Right hindlimb (tissue), 1 donor: ENCODE measurements around the gene ITIH3.
"Not testable (repeated sequence)": the region's sequence is repeated elsewhere in the genome, so short reads cannot be mapped to it uniquely, and the experiment has no call there.

Source experiments
- DNase-seq: peaks from one replicate; pipeline ENCODE4 v3.0.0-alpha.2; 2018

The ITIH3 gene

GRCh38 chr3:52794612-52795099, at the start of gene ITIH3:
ITIH3 (plus strand) TSS chr3:52794796; CDS start chr3:52794804, 8 bp downstream.
- DNase-seq: no peak

- DNase-seq: no peak
Observed at GRCh38 chr3:52752045-52752660, 42.4 kb upstream of the ITIH3 start.

DNA sequence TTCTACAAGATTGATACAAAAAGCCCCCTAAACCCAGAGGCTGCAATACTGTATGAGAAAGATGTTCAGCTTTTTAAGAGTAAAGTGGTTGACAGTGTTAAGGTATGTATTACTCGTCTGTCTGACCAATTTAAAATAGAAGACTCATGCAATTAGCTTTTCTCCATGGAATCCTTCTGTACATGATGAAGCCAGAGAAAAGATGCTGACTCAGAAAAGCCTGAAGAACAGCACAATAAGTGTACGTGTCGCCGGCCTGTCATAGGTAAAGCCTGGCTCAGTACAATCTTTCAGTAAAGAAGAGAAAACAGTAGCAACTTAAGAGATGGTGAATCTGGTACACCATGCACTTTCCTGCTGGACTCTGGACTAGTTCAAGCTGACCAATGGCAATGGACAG, 40.2 kb upstream of the ITIH3 start:
- DNase-seq: no peak

DNA sequence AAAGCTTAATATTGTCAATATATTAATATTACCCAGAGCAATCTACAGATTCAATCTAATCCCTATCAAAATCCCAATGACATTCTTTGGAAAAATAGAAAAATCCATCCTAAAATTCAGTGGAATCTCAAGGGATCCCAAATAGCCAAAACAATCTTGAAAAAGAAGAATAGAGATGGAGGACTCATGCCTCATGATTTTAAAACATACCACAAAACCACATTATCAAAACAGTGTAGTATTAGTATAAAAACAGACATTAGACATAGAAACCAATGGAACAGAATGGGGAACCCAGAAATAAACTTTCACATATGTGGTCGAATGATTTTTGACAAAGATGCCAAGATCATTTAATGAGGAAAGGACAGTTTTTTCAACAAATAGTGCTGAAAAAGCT, 38.5 kb upstream of the ITIH3 start:
- no peak for DNase-seq

- no peak for DNase-seq
Observed at GRCh38 chr3:52763466-52763865, 31.1 kb upstream of the ITIH3 start.

DNA sequence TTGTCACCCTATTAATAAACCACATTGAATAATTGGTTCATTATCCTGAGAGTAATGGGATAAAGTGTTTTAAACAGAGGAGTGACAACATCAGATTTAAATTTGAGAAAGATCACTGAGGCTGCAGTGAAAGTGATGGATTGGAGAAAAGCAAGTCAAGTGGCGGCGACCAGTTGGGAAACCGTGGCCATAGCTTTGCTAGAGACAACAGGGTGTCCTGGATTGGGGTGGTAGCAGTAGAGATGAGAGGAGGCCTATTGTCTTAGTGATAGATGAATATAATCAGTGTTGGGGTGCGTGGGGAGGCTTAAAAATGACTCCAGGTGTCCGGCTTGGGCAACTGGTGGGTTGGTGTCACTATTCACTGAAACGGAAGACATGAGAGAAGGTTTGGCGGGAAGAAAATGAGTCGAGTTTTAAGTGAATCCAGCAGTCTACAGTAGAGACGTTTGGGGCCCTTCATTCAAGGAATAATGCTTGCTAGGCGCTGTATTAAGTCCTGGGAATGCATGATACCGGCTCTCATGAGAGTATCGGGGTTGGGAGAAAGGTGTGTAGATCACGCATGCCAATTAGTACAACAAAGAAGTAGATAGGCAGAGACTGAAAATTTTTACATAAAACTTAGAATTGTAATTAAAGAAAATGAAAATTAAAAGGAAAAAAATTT, 24.7 kb upstream of the ITIH3 start:
- no peak for DNase-seq

GRCh38 chr3:52770496-52771333, 23.9 kb upstream of the ITIH3 start, which contains the start of gene NEK4:
NEK4 (minus strand) TSS chr3:52770940; CDS start chr3:52770746, 194 bp downstream.
- peak; percentile 95 for DNase-seq

DNA sequence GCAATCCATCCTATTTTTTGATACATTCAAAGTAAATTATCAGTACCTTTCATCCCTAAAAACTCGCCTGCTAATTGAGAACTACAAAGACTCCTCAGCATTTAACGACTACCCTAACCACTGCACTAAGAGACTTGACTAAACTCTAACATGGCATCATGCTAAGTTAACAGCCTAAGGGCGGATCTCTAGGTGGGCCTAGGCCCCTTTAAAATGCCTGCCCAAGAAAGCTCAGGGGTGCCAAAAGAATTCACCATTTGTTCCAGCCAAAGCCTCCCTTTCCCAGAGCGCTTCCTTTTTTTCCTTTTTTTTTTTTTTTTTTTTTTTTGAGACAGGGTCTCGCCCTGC, 23.3 kb upstream of the ITIH3 start:
- no peak for DNase-seq

DNA sequence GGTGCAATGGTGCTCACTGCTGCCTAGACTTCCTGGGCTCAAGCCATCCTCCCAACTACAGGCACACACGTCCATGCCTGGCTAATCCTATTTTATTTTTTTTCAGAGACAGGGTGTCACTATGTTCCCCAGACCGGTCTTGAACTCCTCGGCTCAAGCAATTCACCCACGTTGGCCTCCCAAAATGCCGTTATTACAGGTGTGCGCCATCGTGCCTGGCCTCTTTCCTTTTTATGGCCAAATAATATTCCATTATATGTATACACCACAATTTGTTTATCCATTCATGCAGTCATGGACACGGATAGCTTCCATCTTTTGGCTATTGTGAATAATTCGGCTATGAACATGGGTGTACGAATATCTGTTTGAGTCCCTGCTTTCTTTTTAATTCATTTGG, 22.9 kb upstream of the ITIH3 start:
- DNase-seq: no peak

GRCh38 chr3:52773361-52774065, 21.1 kb upstream of the ITIH3 start:
- DNase-seq: no peak

DNA sequence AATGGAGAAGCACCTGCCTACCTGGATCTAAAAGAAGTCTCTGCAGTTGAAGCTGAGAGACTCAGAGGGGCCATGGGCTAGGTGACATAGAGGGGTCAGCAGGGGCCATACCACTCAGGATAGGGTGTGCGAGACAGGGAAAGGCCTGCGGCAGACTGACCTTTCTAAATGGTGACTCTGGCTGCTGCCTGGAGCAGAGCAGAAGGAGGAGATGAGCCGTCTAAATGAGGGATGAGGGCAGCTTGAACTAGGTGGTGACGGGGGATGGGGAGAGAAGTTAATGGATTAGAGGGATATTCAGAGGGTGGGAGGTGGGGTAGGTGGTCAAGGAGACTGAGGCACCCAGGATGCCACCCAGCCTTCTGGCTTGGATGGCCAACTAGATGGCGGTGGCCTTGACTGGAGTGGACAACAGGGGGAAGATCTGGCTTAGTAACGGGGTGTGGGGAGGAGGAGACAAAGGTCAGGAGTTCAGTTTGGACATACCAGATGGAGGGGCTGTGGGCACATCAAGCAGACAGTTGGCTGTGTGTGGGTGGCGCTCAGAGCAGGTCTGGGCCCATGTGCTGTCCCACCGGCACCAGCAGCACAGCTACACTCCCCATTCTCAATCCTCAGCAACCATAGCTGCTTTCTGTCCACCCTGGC, 20.4 kb upstream of the ITIH3 start:
- no peak for DNase-seq

DNA sequence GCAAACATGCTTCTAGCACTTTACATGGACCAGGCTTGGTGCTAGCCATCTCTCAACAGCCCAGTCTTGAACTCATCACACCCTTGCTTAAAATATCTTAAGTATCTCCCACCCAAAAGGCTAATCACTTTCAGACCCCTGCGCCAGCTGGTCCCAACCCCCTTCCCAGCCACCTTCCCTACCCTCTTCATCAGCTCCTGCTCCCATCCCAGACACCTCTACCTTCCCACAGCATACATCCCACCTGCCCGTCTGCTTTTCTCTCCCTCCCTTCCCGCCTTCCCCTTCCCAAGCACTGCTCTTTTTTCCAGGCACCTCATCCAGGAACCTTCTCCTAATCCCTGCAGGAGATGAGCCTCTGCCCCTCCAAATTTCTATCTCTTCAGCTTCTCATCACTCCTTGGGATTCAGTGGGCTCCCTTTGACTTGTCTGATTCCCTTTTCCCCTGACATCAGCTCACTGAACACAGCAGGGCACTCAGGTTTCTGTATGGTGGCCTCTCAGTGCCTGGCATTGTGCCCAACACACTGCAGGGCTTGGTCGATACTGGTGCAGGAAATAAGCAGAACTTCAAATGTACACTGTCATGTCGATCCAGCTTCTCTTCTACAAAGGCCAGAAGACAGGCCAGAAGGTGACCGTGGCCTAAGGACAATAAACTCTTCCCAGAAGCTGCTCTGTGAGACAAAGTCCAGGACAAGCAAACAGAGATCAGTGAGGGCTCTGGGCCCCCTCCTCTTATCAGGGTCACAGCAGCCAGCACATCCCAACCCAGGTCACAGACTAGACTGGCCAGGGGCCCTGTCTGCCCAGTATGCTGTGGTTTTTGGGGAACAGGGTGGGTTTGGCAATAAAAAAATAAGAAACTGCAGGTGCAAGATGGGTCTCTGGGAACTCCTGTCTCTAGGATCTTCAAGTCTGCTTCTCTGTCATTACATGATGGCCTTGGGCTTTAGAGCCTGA, 19.4 kb upstream of the ITIH3 start:
- DNase-seq: no peak

DNA sequence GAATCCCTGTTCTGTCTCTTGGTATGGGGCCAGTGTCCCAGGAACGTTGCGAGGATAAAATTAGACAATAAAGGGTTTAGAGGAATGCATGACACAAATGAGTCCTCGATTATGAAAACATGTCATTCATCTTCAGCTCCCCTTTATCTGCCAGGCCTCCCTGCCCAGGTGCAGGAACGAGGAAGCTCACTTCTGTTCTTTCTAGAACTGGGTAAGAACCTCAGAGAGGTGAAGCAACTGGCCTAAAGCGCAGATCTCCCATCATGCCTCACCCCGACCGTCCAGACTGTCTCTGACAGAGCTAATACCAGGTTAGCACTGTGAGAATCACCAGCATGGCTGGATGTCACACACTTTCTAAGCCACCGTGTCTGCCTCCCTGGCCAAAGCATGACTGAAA, 18.7 kb upstream of the ITIH3 start:
- no peak for DNase-seq

DNA sequence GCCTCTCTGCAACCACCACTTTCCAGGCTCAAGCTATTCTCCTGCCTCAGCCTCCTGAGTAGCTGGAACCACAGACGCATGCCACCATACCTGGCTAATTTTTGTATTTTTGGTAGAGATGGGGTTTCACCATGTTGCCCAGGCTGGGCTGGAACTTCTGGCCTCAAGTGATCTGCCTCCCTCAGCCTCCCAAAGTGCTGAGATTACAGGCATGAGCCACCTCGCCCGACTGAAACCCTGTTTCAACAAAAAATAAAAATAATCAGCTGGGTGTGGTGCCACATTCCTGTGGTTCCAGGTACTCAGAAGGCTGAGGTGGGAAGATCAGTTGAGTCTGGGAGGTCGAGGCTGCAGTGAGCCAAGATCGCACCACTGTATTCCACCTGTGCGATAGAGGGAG, 18.1 kb upstream of the ITIH3 start:
- not testable (repeated sequence) for DNase-seq

DNA sequence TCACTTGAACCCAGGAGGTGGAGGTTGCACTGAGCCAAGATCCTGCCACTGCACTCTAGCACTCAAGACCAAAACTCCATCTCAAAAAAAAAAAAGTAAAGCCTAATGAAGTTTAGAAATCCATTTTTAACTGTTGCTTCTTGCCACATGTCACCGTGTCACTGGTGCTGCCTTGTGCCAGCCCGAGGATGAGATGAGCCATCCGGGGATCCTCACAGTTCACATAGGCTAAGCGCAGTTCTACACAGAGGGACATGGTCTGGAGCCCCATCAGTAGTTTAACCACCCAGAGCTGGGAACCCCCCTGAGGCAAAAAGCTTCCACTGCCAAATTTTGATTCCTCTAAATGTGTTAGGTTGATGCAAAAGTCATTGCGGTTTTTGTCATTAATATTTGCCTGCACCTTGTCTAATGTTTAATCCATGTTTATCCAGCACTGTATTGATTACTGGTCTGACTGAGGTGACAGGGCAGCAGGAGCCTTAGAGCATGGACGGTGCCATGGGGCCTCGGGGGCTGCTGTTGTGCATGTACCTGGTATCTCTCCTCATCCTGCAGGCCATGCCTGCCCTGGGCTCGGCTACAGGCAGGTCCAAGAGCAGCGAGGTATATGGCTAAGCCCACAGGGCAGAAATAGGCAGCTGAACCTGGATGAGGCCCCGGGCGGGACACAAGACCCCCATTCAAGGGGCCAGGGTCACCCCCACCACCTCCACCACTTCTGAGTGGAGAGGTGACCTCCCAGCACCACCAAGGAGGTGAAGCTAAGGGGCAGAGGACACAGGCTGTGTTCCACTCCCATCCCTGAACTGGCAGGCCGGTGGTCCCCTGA, 17.3 kb upstream of the ITIH3 start, which contains the start of gene ITIH1:
ITIH1 (plus strand) TSS at position 473 of the 832 bp plus-strand sequence; CDS start at position 490, 17 bp downstream.
- DNase-seq: no peak

DNA sequence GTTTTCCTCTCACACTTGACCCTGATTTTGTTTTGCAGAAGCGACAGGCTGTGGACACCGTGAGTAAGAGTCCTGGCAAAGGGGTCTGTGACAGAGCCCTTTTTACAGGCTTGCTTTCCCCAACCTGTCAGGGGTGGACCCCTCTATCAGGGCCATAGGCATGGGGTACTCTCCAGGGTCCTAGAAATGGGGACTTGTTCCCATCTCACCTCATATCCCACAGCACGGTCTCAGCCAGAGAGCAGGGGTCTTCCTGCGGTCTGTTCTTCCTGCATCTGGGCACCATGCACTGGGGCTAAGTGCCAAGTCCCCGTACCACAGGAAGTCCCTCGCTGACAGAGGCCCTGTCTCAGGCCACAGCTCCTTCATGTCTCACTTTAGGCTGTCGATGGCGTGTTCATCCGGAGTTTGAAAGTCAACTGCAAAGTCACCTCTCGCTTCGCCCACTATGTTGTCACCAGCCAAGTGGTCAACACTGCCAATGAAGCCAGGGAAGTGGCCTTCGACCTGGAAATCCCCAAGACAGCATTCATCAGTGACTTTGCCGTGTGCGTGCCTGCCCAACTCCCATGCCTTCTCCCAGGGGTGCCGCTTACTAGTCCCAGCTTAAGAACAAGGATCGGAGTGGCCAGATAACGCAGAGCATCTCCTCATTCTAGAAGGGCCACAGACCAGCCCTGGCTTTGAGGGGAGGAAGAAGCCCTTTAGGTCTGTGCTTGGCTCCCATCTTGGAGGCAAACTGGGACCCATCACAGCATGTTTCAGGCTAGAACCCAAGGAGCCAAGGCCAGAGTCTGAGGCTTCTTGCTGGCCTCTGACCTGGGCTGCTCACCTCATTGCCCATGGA, 16.4 kb upstream of the ITIH3 start:
- no peak for DNase-seq

DNA sequence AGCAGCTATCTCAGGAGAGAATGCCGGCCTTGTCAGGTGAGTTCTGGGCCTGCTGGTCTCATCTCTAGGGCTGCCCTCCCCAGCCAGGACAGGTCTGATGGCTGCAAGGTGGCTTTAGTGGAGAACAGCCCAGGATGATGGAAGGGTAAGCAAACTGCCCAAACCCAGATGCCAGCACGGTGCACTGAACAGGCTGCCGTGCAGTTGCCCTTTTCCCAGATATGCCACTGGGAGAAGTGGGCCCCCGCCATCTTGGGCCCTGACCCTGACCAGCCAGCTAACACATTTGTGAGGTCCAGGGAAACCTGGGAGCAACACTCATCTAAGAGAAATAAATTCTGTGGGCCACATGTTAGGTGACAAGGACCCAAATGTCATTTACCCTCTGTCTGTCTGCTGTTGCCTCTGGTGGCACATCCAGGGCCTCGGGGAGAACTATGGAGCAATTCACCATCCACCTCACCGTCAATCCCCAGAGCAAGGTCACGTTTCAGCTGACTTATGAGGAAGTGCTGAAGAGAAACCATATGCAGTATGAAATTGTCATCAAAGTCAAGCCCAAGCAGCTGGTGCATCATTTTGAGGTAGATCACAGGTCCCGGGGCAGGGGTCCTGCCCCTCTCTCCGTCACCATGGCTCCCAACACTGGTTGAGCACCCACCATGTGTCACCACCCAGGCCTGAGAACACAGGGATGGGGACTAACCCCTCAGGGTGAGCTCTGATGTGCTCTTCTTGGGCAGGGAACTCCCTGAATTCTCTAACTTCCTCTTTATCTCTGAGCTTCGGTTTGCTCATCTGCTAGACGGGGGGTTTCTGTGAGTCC, 15.4 kb upstream of the ITIH3 start:
- no peak for DNase-seq

DNA sequence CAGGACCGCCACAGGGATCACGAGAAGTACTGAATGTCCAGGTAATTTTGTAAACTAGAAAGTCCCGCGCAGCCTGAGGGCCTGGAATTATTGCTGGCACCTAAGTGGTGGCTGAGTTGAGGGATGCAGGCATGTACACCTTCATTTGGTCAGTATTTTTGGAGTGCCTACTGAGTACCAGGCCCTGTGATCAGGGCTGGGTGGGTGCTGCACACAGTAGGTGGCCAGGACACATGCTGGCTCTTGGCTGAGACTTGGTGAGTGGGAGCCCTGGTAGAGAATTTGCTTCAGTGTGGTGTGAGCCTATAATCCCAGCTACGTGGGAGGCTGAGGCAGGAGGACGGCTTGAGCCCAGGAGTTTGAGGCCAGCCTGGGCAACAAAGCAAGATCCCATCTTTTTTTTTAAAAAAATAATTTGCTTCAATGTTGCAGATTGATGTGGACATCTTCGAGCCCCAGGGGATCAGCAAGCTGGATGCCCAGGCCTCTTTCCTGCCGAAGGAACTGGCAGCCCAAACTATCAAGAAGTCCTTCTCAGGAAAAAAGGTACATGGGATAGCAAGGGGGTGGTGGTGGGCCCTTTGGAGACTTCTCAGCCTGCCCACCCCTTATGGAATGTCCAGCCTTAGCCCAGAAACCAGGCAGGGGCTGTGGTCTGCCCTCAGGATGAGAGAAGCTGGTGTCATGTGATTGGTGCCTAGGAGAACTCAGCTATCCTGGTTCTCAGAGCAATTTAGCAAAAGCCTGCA, 14.6 kb upstream of the ITIH3 start:
- DNase-seq: no peak
